Fibroblast of skin of right quadriceps (primary cell): Measurements from ENCODE around the gene TBC1D2.
"Not testable (repeated sequence)": the region's sequence is repeated elsewhere in the genome, so short reads cannot be mapped to it uniquely, and the experiment has no call there.

Experiments used
- DNase-seq: peaks from one replicate; pipeline ENCODE4 v3.0.0-alpha.2; 2013

The TBC1D2 gene

GRCh38 chr9:98271479-98271878, 16.0 kb upstream of the TBC1D2 start:
- no peak for DNase-seq

- not testable (repeated sequence) for DNase-seq
These were observed 14.8 kb upstream of the TBC1D2 start for GRCh38 chr9:98270284-98270683.

- DNase-seq, result not testable (repeated sequence)
These were observed 14.2 kb upstream of the TBC1D2 start for GRCh38 chr9:98269652-98270051.

GRCh38 chr9:98267556-98267955, 12.1 kb upstream of the TBC1D2 start:
- DNase-seq, result not testable (repeated sequence)

- no peak for DNase-seq
These were observed 9.1 kb upstream of the TBC1D2 start for GRCh38 chr9:98264516-98264915.

- peak; percentile 74 for DNase-seq
These were observed 8.3 kb upstream of the TBC1D2 start for GRCh38 chr9:98263482-98264357.

GRCh38 chr9:98263080-98263479, 7.6 kb upstream of the TBC1D2 start:
- DNase-seq, result no peak

GRCh38 chr9:98262056-98262455, 6.6 kb upstream of the TBC1D2 start:
- no peak for DNase-seq

GRCh38 chr9:98260635-98261034, 5.2 kb upstream of the TBC1D2 start:
- no peak for DNase-seq

- no peak for DNase-seq
These were observed 4.3 kb upstream of the TBC1D2 start for GRCh38 chr9:98259791-98260190.

- DNase-seq, result no peak
These were observed 1.3 kb upstream of the TBC1D2 start for GRCh38 chr9:98256756-98257155.

- DNase-seq, result peak; percentile 37
These were observed 330 bp downstream of the TBC1D2 start for GRCh38 chr9:98255061-98255577.

- no peak for DNase-seq
These were observed 1.0 kb downstream of the TBC1D2 start for GRCh38 chr9:98254228-98255060.

GRCh38 chr9:98253565-98253964, 1.9 kb downstream of the TBC1D2 start:
- DNase-seq, result no peak

- DNase-seq, result peak; percentile 80
These were observed 3.9 kb downstream of the TBC1D2 start for GRCh38 chr9:98251551-98251950.

- no peak for DNase-seq
These were observed 5.7 kb downstream of the TBC1D2 start for GRCh38 chr9:98249771-98250170.

GRCh38 chr9:98248737-98249474, 6.5 kb downstream of the TBC1D2 start:
- DNase-seq, result peak; percentile 93

- no peak for DNase-seq
These were observed 7.4 kb downstream of the TBC1D2 start for GRCh38 chr9:98247831-98248657.

GRCh38 chr9:98242426-98242825, 13.0 kb downstream of the TBC1D2 start:
- no peak for DNase-seq

- no peak for DNase-seq
These were observed 13.8 kb downstream of the TBC1D2 start for GRCh38 chr9:98241357-98242300.

- no peak for DNase-seq
These were observed 15.0 kb downstream of the TBC1D2 start for GRCh38 chr9:98240475-98240874.
